GM12878 (cell line): Measurements from ENCODE around the gene ACACB. TPM values are rescaled to one million over a fixed set of nuclear protein-coding genes. Genes with fewer than 3 reads are reported as not detected.

Experiments
- ATF2 ChIP-seq: IDR thresholded peaks from 2 replicates; pipeline ENCODE4 v1.6.1; 2012; ENCODE audit warnings: low read length, inconsistent platforms
- CBFB ChIP-seq: IDR thresholded peaks from 2 replicates; pipeline ENCODE4 v1.6.1; 2016; ENCODE audit warnings: antibody characterized with exemption, low read depth
- CEBPZ ChIP-seq: fragments of 150-350 bp; IDR thresholded peaks from 2 replicates; pipeline ENCODE4 v1.6.1; 2016; ENCODE audit warnings: low read depth, low read length
- CHD2 ChIP-seq: IDR thresholded peaks from 2 replicates; pipeline ENCODE4 v1.6.1; 2011; ENCODE audit warnings: low read depth, low read length, improper control_type of control experiment, borderline replicate concordance
- CHD4 ChIP-seq: fragments of 200-600 bp; sonication (generic); IDR thresholded peaks from 2 replicates; pipeline ENCODE4 v1.6.1; 2016; ENCODE audit warnings: mild to moderate bottlenecking
- ELK1 ChIP-seq: IDR thresholded peaks from 2 replicates; pipeline ENCODE4 v1.6.1; 2012; ENCODE audit warnings: low read depth, low read length, improper control_type of control experiment
- JUND ChIP-seq: IDR thresholded peaks from 2 replicates; pipeline ENCODE4 v1.6.1; 2012; ENCODE audit warnings: low read depth, mild to moderate bottlenecking, low read length, improper control_type of control experiment, moderate library complexity
- MYB ChIP-seq: fragments of 150-350 bp; IDR thresholded peaks from 2 replicates; pipeline ENCODE4 v1.6.1; 2014; ENCODE audit warnings: mild to moderate bottlenecking, low read depth, low read length, borderline replicate concordance
- POLR2AphosphoS2 ChIP-seq: IDR thresholded peaks from 2 replicates; pipeline ENCODE4 v1.6.1; 2011; ENCODE audit warnings: low read depth, mild to moderate bottlenecking, low read length, improper control_type of control experiment, moderate library complexity
- RAD51 ChIP-seq: fragments of 450-650 bp; IDR thresholded peaks from 2 replicates; pipeline ENCODE4 v1.6.1; 2016; ENCODE audit warnings: moderate library complexity, mild to moderate bottlenecking, inconsistent platforms
- RFX5 ChIP-seq: IDR thresholded peaks from 2 replicates; pipeline ENCODE4 v1.6.1; 2011; ENCODE audit warnings: low read depth, low read length, improper control_type of control experiment
- SPI1 ChIP-seq: IDR thresholded peaks from 2 replicates; pipeline ENCODE4 v1.6.1; 2011; ENCODE audit warnings: low read depth, mild to moderate bottlenecking, low read length, moderate library complexity, borderline replicate concordance; ENCODE audit not compliant: insufficient read depth
- SREBF2 ChIP-seq: IDR thresholded peaks from 2 replicates; pipeline ENCODE4 v1.6.1; 2012; ENCODE audit warnings: mild to moderate bottlenecking, low read length
- SUPT20H ChIP-seq: IDR thresholded peaks from 2 replicates; pipeline ENCODE4 v1.6.1; 2011; ENCODE audit warnings: low read depth, mild to moderate bottlenecking, low read length, moderate library complexity, borderline replicate concordance; ENCODE audit not compliant: control insufficient read depth
- USF1 ChIP-seq: IDR thresholded peaks from 2 replicates; pipeline ENCODE4 v1.6.1; 2011; ENCODE audit warnings: borderline replicate concordance, low read depth, mild to moderate bottlenecking, moderate library complexity, mixed read lengths, low read length; ENCODE audit not compliant: insufficient read depth; ENCODE audit errors: extremely low read length
- ZBED1 ChIP-seq: IDR thresholded peaks from 2 replicates; pipeline ENCODE4 v1.6.1; 2016; ENCODE audit warnings: borderline replicate concordance
- ZNF207 ChIP-seq: fragments of 450-650 bp; IDR thresholded peaks from 2 replicates; pipeline ENCODE4 v1.6.1; 2014; ENCODE audit warnings: antibody characterized with exemption, mild to moderate bottlenecking, borderline replicate concordance
- ZNF592 ChIP-seq: fragments of 450-650 bp; IDR thresholded peaks from 2 replicates; pipeline ENCODE4 v1.6.1; 2017; ENCODE audit warnings: mild to moderate bottlenecking, moderate library complexity
- polyA plus RNA-seq, 11 experiments: library from polyadenylated mRNA; depleted of rRNA in 4 of 11; unstranded in 6 of 11; stranded (reverse) in 5 of 11; fragments of >200 nt; fragmentation: Nextera tagmentation in 4 of 11; fragmentation: Illumina TruSeq in 1 of 11; extraction: Ambion mirVana in 4 of 11; extraction: Trizol in 1 of 11; gene quantifications; 1 replicate in 1 of 11; 2 replicates in 10 of 11; pipeline versions ENCODE4 v1.2.1 to v1.2.3, GENCODE V29; 2011 to 2016; ENCODE audit warnings: inconsistent platforms in 2 of 11, missing spikeins in 2 of 11, low read depth in 1 of 11
- total RNA-seq, 4 experiments: library from RNA; depleted of rRNA in 3 of 4; stranded (reverse); fragments of >200 nt in 3 of 4; fragmentation: Illumina TruSeq in 1 of 4; extraction: Trizol in 1 of 4; gene quantifications; 2 replicates each; pipeline versions ENCODE4 v1.2.1 to v1.2.3, GENCODE V29; 2013 to 2021

ACACB gene
- total and polyA plus RNA-seq, 10 of the 15 experiments (the other 5 are each of a cell fraction or from before 2014, with no cell fraction given): 0.05 to 1.9 (median 0.38) TPM; not detected in 2

- TF ChIP-seq CHD2 (peak; percentile 96), ZBED1 (no peak), USF1 (peak; percentile 73), RFX5 (peak; percentile 46; the same call in 1 of the 2 replicates), JUND (no peak), SREBF2 (no peak), CHD4 (no peak), CEBPZ (peak; percentile 39; the same call in 1 of the 2 replicates), POLR2AphosphoS2 (no peak), ELK1 (no peak), SUPT20H (no peak), ZNF207 (no peak), ATF2 (no peak), CBFB (no peak), RAD51 (peak; percentile 80), MYB (no peak), ZNF592 (no peak), SPI1 (no peak)
Observed at GRCh38 chr12:109097435-109098182, 18.8 kb upstream of the ACACB start, which contains the start of gene UNG (continued).
